M059J (cell line): ENCODE results near the gene RBM33. TPM values are rescaled to one million over a fixed set of nuclear protein-coding genes. Genes with fewer than 3 reads are reported as not detected.

ENCODE experiments used
- DNase-seq: peaks from one replicate; pipeline ENCODE4 v3.0.0-alpha.2; 2012; ENCODE audit warnings: low read depth
- total RNA-seq: library from RNA; depleted of rRNA; stranded (reverse); fragments of >200 nt; shearing (Covaris generic); gene quantifications from 2 replicates; pipeline ENCODE4 v1.2.3, GENCODE V29; 2014

Gene RBM33
- total RNA-seq, 1 experiment from 2014 or later: 15.5 TPM

DNA sequence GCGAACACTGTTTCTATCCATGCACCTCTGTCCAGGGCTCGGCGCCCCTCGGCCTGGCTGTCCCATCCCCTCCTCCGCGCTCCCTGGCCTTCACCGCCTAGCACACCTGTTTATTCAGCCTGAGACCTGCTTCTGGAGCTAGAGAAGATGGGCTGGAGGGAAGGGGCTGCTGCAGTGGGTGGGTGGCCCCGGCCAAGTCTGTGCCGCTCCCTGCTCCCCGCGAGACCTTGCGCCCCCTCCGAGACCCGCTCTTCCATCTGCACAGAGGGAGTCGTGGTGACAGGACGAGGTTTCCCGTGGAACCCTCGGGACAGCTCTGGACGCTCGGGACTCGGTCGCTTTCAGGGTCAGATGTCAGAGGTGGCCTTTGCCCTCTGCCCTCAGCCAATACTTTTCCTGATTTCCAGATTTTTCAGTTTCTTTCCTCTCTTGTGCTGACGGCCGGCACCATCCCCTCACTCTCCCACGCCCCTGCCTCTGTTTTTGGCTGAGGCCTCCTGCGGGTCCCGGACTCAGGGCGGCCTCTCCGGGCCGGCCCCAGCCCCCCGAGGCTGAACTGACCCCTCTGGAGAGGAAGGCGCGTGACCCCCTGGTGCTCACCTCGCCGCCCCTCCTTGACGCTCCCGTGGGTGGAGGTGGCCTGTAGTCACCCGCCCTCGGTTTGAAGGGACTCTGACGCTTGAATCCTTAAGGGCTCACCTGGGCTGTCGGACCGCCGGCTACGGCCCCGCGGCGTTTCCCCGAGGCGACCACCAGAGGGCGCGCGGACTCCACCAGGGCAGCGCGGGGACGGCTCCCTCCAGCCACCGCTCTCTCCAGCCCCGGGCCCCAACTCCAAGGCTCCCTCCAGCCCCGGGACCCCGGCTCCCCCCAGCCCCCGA is 152.2 kb downstream of the RBM33 start:
- no peak for DNase-seq

GRCh38 chr7:155797262-155798250 is 153.1 kb downstream of the RBM33 start:
- DNase-seq: no peak

DNA sequence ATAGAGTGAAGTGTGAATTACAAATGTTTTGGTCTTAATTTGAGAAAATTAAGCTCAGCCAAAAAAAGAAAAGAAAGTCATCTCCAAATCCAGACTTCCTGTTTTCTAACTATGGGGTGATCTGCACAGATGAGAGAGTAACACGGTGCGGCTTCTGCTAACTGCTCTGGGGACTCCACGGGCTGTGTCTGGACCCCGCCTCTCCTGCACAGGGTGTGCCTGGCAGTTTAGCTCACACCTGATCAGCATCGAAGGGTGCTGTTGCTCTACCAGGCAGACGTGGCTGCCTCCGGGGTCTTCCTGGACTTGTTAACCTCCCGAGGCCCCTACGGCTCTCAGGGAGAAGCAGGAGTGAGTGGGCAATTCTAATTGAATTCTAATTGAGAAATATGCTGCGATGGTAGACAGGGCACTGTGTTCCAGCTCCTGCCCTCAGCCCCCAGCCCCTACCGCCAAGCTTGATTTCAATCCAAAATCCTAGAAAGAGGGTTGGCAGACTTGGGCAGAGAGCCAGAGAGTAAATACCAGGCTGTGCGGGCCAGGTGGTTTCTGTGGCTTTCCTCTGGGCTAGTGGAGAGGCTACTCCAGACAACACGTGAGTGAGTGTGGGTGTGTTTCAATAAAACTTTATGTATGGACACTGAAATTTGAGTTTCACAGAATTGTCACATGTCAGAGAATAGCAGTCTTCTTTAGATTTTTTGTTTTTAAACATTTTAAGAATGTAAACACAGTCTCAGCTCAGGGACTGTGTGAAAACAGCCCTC is 154.4 kb downstream of the RBM33 start:
- DNase-seq: no peak

DNA sequence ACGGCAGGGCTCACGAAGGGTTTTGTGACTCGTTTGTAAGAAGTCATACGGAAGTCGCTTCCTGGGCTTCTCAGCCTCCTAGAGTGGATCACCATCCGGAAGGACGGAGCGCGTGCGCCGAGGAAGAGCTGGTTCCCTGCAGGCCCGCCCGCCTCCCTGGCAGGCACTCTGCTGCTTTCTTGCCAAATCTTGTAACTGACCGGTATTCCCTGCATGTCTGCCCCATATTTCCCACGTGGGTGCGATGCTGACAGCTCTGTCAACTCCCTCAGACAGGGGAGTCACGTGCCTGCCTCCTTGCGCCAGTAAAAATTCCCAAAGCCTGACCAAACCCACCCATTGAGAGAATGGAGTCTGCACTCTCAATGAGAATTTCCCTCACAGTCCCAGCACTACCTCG is 155.1 kb downstream of the RBM33 start:
- DNase-seq: no peak

DNA sequence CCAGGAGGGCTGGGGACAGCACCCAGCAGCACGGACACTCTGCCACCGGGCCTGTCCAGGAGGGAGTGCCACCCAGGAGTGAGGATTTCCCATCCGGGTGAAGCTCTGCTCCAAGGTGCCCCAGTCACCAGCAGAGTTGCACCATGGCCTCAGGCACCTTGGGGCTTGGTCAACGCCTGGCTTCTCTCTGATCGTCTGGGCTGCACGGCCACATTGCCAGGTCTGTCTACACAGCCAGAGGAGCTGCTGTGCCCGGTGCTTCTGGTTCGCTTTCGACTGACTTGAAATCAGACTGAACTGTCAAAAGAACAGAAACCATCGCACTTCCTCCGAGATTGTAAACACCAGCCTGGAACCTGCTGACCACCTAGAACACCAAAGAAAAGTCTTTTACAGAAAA is 155.8 kb downstream of the RBM33 start:
- no peak for DNase-seq

DNA sequence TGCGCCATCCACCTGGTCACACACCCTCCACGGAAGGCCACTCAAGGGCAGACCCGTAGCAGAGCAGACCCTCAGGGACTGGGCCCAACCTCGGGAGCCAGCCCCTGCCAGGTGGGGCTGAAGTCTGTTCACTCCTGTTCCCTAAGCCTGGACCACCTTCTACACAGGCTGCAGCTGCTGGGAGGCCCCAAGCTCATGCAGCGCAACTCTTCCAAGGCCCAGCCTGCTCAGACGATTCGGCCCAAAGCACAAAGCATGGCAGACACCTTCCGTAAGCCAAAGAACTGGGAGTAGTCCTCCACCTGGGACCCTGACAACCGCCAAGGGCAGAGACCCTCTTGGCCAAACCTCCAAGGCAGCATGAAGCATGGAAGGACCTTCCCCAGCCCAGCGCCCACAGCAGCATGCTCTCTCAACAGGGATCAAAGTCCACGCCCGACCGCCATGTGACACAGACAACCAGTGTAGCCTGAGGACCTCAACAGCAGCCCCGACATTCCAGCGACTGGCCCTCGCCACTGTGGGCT is 156.3 kb downstream of the RBM33 start:
- no peak for DNase-seq

- DNase-seq: no peak
These were observed 157.8 kb downstream of the RBM33 start for GRCh38 chr7:155802291-155802690.

DNA sequence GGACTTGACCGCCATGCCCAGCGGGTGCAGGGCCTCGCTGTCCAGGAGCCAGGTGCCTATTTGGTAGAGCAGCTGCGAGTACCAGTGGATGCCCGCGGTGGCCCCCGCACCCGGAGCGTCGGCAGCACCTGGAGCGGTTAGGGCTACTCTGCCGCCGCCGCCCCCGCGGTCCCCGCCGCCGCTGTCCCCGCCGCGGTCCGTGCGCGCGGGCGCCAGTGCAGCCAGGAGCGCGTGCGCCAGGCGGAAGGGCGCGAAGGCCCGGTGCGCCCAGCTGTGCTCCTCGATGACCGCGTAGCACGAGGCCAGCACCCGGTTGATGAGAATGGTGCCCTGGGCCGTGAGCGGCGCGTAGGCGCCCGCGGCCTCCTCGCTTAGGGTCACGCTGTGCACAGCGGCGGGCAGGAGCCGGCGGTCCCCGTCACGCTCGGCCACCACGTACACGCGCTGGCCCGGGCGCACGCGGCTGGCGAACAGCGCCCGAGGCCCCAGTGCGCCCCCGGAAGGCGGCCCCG is 158.5 kb downstream of the RBM33 start:
- no peak for DNase-seq

DNA sequence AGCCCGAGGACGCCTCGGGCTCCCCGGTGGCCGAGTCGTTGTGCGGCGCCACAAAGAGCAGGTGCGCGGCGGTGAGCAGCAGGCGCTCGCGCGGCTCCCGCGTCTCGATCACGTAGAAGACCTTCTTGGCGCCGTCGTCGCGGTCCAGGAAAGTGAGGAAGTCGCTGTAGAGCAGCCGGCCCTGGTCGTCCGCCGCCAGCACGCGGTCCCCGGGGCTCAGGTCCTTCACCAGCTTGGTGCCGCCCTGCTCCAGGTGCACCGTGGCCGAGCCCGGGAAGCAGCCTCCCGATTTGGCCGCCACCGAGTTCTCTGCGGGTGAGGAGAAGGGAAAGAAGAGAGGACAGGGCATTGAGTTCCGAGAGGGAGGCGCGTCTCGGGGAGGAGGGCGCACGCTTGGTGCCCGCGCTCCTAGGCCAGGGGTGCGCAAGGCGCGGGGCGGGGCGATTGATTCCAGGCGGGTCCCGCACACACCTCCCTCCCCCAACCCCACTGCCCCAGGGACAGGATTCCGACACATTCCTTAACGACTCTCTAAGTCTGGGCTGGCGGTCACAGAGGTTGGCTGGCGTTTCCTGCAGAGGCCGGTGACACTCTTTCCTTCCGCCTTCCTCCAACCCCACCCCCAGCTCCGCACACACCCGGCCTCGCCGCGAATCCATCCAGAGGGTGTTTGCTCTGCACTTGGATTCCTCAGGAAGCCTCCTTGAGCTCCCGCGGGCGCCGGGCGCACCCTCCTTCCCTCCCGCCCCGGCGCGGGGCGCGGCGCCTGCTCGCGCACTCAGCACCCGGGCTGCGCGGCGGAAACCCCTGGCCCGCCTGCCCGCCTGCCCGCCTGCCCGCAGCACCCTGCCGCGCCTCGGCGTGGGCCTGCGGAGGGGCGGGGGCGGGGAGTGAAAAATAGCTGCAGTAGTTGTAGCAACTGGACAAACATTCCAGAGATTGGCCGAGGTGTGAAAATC is 159.2 kb downstream of the RBM33 start:
- DNase-seq: peak; percentile 28

GRCh38 chr7:155804431-155804831 is 160.0 kb downstream of the RBM33 start:
- no peak for DNase-seq

DNA sequence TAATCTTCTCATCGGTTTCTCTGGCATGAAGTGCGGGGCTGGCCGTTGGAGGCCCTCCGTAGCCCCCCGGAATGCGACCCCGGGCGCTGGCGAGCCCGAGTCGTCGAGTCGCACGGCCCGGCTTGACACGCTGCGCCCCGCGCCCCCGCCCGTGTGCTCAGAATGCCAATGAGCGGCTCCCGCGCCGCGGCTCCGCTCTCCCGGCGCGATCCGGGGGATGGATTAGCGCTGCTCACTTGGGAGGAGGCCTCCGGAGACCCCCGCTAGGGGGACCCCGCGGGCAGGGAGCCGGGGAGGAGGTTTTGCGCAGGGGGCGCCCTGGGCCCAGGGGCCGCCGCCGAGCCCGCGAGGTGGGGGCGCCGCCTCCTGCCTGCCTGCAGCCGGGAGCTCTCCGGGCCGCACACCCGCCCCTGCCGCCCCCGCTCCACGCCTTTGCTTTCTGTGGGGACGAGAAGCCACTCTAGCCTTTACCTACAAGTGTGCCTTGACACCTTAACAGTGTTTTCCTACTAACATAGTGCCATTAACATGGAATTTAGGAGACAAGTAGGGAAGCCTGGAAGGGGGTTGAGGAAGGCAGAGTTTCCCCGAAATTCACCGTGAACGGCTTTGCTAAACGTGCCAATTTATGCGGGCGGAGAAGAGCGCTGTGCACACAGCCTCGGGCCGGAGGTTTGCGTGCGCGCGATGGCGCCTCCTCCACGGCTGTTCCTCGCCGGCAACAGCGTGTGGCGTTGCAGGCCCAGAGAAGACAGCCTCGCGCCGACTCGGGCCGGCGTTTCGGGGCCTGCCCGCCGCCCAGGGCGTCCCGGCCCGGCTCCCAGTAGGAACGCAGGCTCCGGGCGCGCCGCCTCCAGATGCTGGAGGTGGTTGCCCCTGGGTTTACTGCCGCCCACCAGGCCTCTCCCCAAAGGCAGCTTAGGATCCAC is 160.7 kb downstream of the RBM33 start:
- peak; percentile 68 for DNase-seq

GRCh38 chr7:155805826-155806095 is 161.3 kb downstream of the RBM33 start:
- no peak for DNase-seq

GRCh38 chr7:155806096-155806871 is 161.8 kb downstream of the RBM33 start:
- DNase-seq: no peak

DNA sequence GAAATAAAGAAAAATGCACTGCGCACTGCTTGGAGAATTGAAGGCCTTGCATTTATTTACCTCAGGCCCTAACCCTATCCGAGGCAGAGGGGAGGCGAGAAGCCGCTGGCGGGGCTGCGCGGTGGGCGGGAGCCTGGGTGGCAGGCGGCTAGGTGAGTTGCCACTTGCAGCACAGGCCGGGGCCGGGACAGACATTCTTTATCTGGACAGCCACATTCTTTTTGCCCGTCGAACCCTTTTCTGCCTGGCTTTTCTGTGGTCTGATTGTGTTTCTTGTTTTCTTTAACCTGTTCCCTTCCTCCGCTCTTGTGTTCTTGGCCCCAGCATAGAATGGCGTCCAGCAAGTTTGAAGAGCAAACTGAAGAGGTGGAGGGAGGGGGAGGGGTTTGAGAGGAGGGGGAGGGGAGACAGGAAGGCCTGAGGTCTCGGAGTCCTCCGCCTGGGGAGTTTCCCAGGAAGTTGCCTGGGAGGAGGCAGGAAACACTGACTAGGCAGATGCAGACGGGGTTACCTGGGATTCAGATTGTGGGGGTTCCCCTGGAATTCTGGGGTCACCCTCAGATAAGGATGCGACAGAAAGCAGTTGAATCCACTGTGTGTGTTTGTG is 162.7 kb downstream of the RBM33 start:
- DNase-seq: no peak

DNA sequence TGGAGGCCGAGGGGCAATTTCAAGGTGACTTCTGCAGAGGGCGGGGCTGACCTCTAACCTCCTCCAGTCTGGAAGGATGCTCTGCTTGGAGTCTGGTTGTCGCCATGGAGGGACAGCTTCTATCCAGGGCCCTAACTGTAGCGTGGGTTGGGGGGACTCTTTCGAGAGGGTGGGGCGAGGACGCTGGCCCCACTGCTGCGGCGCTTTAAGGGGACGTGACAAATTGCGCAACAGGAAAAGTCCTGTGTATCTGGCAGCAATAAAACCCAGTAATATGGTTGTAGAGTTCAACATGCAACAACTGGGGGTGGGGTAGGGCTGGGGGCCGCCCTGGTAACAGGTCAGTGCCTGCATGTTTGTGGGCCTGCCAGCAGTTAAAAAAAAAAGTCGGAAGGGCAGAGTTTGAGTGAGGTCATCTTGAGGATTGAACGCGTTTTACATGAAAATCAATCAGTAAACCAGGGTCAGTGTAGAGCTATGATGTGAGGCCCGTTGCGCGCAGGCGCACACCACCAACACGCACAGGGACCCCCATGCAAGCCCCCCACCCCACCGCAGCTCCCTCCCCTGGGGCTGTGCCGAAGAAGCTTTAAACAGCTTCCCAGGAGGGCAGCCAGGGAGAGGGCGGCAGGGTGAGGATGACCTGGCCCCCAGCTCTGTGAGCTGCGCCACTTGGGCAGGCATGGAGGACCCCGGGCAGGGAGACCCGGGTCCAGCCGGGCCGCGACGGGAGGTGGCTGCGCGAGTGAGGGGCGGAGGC is 163.5 kb downstream of the RBM33 start:
- no peak for DNase-seq

DNA sequence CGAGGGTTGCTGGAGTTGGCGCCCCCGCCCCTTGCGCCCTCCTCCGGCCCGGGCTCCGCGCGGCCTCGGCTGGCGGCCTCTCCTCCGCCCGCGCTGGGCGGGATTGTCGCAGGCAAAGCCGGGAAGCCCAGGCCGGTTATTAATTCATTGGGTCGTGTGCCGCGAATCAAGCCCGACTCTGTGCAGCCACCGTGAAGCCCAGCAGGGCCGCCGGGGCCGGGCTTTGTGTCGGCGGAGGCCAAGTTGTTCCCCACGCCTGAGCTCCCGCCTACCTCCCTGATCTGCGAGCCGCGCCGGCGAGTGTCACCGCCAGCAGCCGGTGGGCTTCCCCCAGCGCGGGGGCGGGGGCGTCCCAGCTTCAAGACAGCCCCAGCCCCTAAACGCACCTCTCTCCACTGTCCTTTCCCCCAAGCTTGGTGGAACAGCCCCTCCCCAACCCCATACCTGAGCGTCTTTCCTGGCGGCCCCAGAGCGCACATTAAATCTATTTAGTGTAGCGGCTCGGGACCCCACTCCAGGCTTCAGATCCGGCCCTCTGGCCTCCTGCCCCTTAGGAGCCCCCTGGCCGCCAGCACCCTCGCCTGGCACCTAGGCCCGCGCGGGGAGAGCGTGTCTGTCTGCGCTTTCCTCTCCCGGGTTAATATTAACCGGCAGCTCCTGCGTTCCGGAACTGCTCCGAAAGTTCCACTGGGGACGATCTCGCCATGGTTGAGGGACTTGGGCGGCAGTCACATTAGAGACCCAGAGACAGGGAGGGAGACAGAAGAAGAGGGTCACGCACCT is 164.3 kb downstream of the RBM33 start:
- DNase-seq: no peak
